DMS 273 treated with DMSO at 0.1 percent for 48 hours (cell line): ENCODE results near the gene SGO2.
"Not testable (repeated sequence)": the region's sequence is repeated elsewhere in the genome, so short reads cannot be mapped to it uniquely, and the experiment has no call there.

ENCODE experiments used
- DNase-seq: peaks from one replicate; lab custom pipeline; 2025; lab: John Stamatoyannopoulos, UW

The SGO2 gene

GRCh38 chr2:200619279-200619678, 93.3 kb downstream of the SGO2 start:
- no peak for DNase-seq

- DNase-seq: no peak
Measured at GRCh38 chr2:200620606-200621390, 94.8 kb downstream of the SGO2 start.

GRCh38 chr2:200622106-200622505, 96.1 kb downstream of the SGO2 start:
- DNase-seq: no peak

GRCh38 chr2:200624026-200624425, 98.0 kb downstream of the SGO2 start:
- DNase-seq: no peak

GRCh38 chr2:200624658-200625057, 98.7 kb downstream of the SGO2 start:
- no peak for DNase-seq

- no peak for DNase-seq
Measured at GRCh38 chr2:200625282-200625681, 99.3 kb downstream of the SGO2 start.

GRCh38 chr2:200625958-200626363, 100.0 kb downstream of the SGO2 start:
- DNase-seq: no peak

GRCh38 chr2:200627110-200627770, 101.2 kb downstream of the SGO2 start:
- no peak for DNase-seq

GRCh38 chr2:200628461-200628860, 102.5 kb downstream of the SGO2 start:
- not testable (repeated sequence) for DNase-seq

- no peak for DNase-seq
Measured at GRCh38 chr2:200631287-200631686, 105.3 kb downstream of the SGO2 start.
